SK-N-SH treated with all-trans-retinoic acid at 6 μM for 48 hours (cell line): ENCODE data around the gene DNAH14.

Experiments used
- ATAC-seq: fragments of 200-7000 bp; cut with Tn5 transposase; 3 replicates; pipeline ENCODE4 v1.9.1; 2020; ENCODE audit warnings: mild to moderate bottlenecking, moderate library complexity
- ISL1 ChIP-seq: fragments of 250-450 bp; sonication (Bioruptor Pico); IDR thresholded peaks from 2 replicates; pipeline ENCODE4 v2.1.2; 2022; ENCODE audit warnings: mild to moderate bottlenecking, moderate library complexity
- RARB ChIP-seq: fragments of 250-450 bp; sonication (Bioruptor Pico); IDR thresholded peaks from 2 replicates; pipeline ENCODE4 v1.8.0; 2021; ENCODE audit warnings: mild to moderate bottlenecking, moderate library complexity
- ZFP3 ChIP-seq: fragments of 250-450 bp; sonication (Bioruptor Pico); IDR thresholded peaks from 2 replicates; pipeline ENCODE4 v1.5.0; 2020; ENCODE audit warnings: mild to moderate bottlenecking, moderate library complexity
- ZNF70 ChIP-seq: fragments of 450-650 bp; formaldehyde crosslinking; IDR thresholded peaks from 2 replicates; pipeline ENCODE4 v1.5.0; 2020; ENCODE audit warnings: mild to moderate bottlenecking, moderate library complexity

DNAH14 gene

GRCh38 chr1:225448146-225448805 is 518.8 kb downstream of the DNAH14 start:
- no peak for TF ChIP-seq RARB (CRISPR knock-in tag)
- no peak for TF ChIP-seq ZFP3 (CRISPR knock-in tag)
- no peak for TF ChIP-seq ISL1 (CRISPR knock-in tag)
- no peak for TF ChIP-seq ZNF70 (CRISPR knock-in tag)
- no peak for ATAC-seq
